ENCODE data around the gene DSCAML1.

DSCAML1 gene

DNA sequence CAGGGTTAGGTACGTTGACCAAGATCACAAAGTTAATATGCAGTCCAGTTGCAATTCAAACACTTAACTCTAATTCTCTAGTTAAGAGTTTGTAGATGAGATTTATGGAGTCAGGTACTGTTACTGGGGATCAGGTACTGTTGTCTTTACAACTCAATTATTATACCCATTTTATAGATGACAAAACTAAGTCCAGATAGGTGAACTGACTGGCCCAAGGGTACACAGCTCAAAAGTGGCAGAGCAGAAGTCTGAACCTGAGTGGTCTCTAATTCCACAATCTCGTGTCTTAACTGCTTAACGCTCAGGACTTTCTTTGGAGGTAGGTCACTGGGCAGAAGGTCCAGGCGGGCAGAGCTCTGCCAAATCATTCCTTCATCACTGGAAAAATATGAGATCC lies 77.5 kb downstream of the DSCAML1 start:
- TF ChIP-seq CTCF (IDR thresholded peaks at IDR 0.05; ENCODE audit: low read depth, low read length, missing control alignments) = no peak
- no peak overlapping the region for H3K4me3 ChIP-seq (replicated peaks; ENCODE audit: low read depth, low read length)
- no peak for DNase-seq (ENCODE audit: extremely low read depth, low read depth)

DNA sequence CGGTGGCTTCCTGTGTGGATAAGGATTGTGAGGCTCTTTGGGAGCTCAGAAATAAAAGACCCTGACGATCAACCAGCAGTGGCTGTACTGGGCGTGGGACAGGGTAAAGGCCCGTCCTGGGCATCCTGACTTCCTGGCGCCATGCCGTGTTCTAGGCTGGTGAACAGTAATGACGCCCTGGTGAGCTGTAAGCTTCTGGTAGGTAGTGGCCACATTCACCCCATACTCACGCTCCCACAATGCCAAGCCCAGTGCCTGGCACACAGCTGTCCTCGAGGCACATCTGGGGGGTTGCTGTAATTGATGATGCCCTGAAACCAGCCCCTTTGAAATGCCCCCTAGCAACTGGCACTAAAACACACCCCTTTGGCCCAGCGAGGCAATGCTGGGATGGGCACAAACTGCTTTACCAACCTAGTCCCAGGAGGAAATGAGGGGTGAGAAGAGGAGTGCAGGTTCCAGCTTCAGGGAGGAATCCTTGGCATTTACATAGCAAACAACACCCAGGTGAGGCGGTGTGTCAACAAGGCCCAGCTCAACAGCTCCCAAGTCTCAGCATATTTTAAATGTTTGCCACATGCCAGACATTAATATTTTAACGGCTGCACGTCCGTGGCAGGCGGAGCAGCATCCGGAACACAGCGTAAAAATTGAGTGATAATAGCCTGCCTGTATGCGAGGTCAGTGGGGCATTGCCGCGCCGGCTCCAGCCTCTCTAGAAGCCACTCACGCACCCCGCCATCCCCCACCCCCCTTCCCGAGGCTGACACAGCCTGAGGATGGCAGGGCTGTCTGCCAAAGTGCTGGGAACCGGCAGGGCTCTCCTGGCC lies 79.3 kb downstream of the DSCAML1 start:
- H3K4me3 ChIP-seq (replicated peaks; ENCODE audit: low read depth, low read length) = no peak overlapping the region
- DNase-seq (ENCODE audit: extremely low read depth, low read depth) = no peak
- no peak for TF ChIP-seq CTCF (IDR thresholded peaks at IDR 0.05; ENCODE audit: low read depth, low read length, missing control alignments)

DNA sequence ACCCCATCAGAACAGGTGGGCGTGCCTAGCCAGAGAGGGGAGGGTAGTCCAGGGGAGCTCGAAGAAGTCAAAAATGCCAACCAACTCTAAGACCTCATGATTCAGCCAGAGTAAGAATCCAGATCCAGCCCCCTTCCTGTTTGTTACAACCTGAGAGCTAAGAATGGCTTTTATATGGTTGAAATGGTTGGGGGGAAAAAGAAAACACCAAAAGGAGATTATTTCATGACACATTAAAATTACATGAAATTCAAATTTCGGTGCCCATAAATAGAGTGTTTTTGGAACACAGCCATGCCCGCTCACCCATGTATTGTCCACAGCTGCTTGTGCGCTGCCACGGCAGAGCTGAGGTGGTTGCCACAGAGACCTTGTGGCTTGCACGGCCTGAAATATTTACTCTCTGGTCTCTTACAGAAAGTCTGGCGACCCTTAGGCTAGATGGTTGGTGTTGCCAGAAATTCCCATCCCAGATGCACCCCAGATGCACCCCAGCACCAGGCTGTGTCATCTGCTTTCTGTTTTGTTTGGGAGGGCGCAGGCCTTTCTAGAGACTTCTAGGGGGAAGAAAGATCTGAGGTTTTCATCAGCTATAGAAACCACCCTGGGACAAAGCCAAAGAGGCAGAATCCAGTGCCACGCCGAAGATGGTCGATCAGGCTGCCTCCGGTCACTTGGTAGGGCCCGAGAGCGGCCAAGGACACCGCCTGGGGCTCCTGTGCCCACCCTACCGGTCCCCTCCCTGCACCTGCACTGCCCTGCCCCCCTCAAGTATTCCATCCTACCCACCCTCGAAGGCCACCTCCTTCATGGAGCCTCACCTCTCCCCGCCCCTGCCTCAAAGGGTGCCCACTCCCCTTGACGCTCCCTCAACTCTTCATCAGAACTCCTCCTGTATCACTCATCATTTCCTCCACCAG lies 80.2 kb downstream of the DSCAML1 start:
- DNase-seq (ENCODE audit: extremely low read depth, low read depth) = no peak
- TF ChIP-seq CTCF (IDR thresholded peaks at IDR 0.05; ENCODE audit: low read depth, low read length, missing control alignments) = no peak
- no peak overlapping the region for H3K4me3 ChIP-seq (replicated peaks; ENCODE audit: low read depth, low read length)

GRCh38 chr11:117715801-117716200 lies 81.2 kb downstream of the DSCAML1 start:
- DNase-seq (ENCODE audit: extremely low read depth, low read depth) = no peak
- TF ChIP-seq CTCF (IDR thresholded peaks at IDR 0.05; ENCODE audit: low read depth, low read length, missing control alignments) = no peak
- H3K4me3 ChIP-seq (replicated peaks; ENCODE audit: low read depth, low read length) = no peak overlapping the region

DNA sequence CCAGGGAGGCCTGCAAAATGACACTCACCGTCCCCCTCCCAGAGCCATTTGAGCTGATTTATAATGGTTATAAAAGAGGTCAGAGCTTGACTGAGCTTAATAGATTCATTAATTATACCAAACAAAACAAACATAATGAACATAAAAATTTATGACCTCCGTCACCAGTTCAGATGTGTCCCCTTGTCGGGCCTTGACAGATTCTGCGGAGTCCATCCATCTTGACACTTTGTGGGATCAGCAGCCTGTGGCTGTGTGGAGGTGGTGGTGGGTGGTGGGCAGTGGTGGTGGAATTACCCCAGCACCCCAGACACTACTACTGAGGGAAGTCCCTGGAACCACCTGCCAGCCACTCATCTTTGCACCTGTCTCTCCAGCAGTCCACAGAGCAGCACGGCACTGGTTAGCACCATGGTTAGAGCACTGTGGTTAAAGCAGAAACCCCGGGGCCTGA lies 83.5 kb downstream of the DSCAML1 start:
- DNase-seq (ENCODE audit: extremely low read depth, low read depth) = no peak
- H3K4me3 ChIP-seq (replicated peaks; ENCODE audit: low read depth, low read length) = no peak overlapping the region
- TF ChIP-seq CTCF (IDR thresholded peaks at IDR 0.05; ENCODE audit: low read depth, low read length, missing control alignments) = no peak

DNA sequence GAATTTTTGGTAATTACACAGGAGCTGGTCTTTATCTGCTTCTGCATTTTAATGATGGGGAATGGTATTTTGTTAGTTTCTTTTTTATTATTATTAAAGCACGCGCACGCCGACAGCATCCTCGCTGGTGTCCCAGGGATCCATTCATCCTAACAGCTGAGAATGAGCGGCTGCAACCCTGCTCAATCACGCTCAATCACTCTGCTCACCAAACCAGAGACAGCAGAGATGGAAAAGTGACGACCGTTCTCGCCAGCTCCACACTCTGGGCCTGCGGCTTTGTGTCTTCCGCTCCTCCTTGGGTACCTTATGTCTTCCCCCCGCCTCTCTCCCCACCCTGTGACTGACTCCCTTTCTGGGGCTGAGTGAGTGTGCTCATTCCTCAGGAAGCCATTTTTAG lies 84.5 kb downstream of the DSCAML1 start:
- TF ChIP-seq CTCF (IDR thresholded peaks at IDR 0.05; ENCODE audit: low read depth, low read length, missing control alignments) = no peak
- H3K4me3 ChIP-seq (replicated peaks; ENCODE audit: low read depth, low read length) = no peak overlapping the region
- DNase-seq (ENCODE audit: extremely low read depth, low read depth) = no peak
